Activated T-cell treated with anti-CD3 and anti-CD28 coated beads for 48 hours (primary cell): ENCODE data around the gene CLTCL1.
"Not testable (repeated sequence)": the region's sequence is repeated elsewhere in the genome, so short reads cannot be mapped to it uniquely, and the experiment has no call there.

Experiments used
- DNase-seq: peaks from one replicate; pipeline ENCODE4 v3.0.0-alpha.2; 2020; ENCODE audit warnings: low read depth

CLTCL1 gene

DNA sequence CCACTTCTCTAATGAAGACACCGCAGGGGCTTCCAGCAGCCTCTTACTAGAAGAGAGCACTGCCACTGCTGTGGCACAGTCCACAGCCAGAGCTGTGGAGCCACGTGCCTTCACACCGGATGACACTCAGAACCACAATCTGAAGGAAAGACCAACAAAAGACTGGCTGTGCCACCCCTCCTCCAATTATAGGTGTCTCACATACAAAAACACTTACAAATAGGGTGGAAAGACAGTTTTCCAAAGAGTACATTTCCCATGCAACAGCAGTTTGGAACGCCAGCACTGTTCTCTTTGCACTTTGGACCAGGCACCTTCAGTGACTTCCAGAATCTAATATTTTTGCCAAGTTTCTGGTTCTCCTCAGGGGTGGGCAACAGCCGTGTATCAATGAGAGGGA, 74.9 kb downstream of the CLTCL1 start:
- no peak for DNase-seq

GRCh38 chr22:19215360-19215759, 76.2 kb downstream of the CLTCL1 start:
- no peak for DNase-seq

DNA sequence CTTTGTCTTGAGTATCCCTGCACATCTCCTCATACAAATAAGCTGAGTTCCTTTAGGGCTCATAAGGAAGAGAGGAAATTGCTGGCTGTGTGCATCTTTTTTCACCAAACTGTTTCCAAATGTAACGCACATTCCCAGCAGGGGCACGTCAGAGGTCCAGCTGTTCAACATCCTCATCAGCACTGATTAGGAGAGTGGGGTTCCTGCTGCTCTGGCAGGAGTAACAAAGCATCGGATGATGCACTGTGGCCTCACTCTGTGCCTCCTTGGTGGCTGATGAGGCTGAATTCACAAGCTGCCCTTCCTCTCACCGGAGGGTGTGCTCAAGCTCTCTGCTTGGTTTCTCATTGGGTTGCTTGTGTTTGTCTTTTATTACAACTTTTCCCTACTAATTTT, 77.4 kb downstream of the CLTCL1 start:
- DNase-seq: no peak

- no peak for DNase-seq
Measured at GRCh38 chr22:19213442-19214077, 78.0 kb downstream of the CLTCL1 start.

DNA sequence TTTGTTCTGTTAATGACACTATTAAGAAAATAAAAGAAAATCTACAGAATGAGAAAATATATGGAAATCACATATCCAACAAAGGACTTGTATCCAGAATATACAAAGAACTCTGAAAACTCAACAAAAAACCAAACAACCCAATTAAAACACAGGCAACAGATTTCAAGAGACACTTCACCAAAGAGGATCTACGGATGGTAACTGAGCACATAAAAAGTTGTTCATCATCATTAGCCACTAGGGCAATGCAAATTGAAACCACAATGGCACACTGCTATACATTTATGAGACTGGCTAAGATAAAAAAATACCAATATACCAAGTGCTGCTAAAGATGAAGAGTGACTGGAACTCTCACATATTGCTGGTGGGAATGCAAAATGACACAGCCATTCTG, 78.5 kb downstream of the CLTCL1 start:
- DNase-seq: no peak

- no peak for DNase-seq
Measured at GRCh38 chr22:19212302-19212870, 79.1 kb downstream of the CLTCL1 start.

- no peak for DNase-seq
Measured at GRCh38 chr22:19210188-19210587, 81.3 kb downstream of the CLTCL1 start.

DNA sequence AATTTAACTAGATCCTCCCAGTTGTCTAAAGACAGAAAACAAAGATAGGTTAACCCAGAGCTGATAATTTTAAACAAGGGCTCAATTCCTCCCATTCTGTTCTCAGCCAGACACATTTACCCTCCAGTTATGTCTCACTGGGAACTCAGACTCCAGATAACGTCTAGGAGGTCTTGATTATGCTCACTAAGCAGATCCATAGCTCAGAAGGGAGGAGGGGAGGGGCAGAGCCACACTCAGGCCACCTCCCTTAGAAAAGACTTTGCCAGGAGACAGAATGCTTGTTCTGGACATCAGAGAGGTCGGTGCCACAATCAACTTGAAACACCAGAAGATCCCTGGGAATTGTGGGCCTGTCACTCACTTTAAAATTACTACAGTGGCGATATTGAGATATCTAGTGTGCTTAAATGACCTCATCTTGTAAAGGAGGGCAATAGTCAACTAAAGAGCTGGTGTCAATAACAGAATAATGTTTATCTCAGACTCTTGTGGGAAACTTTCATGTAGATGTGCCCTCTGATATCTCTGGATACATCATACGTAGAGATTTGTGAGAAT, 83.2 kb downstream of the CLTCL1 start:
- DNase-seq: no peak

DNA sequence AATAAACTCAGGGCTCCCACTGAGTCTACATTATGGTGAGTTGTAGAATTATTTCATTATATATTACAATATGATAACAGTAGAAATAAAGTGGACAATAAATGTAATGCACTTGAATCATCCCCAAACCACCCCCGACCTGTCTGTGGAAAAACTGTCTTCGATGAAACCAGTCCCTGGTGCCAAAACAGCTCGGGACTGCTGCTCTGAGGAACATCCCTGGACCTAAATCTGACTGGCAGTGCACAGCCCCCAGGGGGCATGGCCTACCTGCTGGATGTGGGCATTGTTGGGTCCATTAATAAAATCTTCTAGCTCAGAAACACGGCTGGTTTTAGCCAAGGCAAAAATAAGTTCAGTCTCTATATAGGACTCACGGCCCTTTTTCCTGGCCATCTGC, 83.6 kb downstream of the CLTCL1 start:
- no peak for DNase-seq

DNA sequence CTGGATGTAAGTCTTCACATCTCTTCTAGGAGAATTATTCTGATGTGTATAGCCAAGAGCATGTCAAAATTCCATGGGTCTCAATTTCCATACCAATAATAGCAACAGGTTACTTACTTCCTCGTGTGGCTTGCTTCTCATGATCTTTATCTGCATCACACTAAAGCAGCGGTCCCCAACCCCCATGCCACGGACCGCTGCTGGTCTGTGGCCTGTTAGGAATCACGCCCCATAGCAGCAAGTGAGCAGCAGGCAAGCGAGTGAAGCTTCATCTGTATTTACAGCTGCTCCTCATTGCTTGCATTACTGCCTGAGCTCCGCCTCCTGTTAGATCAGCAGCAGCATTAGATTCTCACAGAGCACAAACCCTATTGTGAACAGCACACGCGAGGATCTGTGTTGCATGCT, 84.1 kb downstream of the CLTCL1 start:
- no peak for DNase-seq

DNA sequence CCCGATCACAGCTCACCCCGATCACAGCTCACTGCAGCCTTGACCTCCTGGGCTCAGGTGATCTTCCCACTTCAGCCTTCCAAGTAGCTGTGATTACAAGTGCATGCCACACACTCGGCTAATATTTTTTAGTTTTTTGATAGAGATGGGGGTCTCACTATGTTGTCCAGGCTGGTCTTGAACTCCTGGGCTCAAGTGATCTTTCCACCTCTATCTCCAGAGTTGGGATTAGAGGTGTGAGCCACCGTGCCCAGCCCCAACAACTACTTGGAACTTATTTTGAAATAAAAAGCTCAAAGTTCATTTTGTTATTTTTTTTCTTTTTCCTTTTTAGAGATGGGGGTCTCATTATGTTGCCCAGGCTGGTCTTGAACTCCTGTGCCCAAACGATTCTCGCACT, 85.2 kb downstream of the CLTCL1 start:
- DNase-seq: no peak

DNA sequence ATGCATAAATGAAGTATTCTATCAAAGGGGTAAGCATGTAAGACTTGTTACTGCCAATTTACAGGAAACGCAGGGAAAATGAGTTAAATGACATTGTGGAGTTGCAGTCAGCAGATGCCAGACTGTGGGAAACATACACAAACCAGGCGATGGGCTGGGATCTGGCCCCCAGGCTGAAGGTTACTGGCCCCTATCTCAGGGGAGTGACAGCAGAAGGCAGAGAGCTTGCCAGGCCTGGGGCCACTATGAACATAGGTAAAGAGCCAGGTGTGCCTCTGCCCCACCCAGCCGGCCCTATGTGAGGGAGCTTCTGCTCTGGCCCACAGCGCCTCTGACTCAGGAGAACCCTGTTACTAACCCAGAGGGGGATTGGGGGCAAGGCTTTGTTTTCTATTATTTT, 86.9 kb downstream of the CLTCL1 start:
- DNase-seq: no peak

DNA sequence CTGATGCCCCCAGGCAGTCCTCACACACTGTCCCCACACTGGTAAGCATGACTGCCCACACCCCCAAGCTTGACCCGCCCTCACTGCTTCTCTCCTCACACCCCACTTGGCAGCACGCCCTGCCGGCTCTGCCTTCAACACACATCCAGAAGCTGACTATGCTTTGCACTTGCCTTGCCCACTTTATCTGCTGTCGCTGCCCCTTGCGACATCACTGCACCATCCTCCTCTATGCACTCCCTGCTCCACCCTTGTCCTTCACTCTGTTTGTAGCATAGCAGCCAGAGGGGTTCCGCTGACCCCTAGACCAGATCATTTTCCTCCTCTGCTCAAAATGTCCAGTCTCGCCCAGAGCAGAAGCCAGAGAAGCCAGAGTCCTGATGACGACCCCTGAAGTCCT, 87.7 kb downstream of the CLTCL1 start:
- DNase-seq: no peak

GRCh38 chr22:19202799-19203186, 88.7 kb downstream of the CLTCL1 start:
- not testable (repeated sequence) for DNase-seq

- DNase-seq: no peak
Measured at GRCh38 chr22:19201869-19202798, 89.4 kb downstream of the CLTCL1 start.

DNA sequence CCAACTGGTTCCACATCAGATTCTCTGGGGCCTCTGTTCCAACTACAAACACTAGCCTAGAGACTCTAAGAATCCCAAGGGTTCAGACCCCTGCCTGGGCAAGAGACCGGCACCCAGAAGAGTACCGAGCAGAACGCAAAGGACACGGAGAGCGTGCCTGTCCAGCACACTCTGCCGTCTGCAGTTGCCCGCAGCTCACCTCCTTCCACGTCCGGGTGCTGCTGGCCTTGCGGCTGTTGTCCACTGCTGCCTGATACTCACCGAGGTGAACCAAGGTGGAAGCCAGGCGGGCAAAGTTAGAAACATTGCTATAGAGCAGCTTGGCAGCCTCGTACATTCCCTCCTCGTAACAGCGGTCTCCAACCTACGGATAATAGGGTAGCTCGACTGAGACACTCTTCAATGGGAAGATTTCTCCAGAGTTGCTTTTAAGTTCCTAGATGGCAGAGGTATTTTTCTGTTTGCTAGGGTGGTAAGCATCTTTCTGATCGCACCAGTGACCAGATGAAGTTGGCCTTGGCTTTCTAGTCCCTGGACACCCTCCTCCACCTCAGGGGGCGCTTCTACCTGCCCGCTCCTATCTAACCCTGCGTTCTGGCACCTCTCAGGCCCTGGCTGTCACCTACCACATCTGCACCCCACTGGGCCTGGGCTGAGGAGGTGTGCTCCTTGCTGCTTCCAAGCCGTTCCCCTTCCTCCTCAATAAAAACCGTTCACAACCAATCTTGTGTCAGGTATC, 90.2 kb downstream of the CLTCL1 start:
- no peak for DNase-seq

GRCh38 chr22:19199479-19199878, 92.0 kb downstream of the CLTCL1 start:
- no peak for DNase-seq

DNA sequence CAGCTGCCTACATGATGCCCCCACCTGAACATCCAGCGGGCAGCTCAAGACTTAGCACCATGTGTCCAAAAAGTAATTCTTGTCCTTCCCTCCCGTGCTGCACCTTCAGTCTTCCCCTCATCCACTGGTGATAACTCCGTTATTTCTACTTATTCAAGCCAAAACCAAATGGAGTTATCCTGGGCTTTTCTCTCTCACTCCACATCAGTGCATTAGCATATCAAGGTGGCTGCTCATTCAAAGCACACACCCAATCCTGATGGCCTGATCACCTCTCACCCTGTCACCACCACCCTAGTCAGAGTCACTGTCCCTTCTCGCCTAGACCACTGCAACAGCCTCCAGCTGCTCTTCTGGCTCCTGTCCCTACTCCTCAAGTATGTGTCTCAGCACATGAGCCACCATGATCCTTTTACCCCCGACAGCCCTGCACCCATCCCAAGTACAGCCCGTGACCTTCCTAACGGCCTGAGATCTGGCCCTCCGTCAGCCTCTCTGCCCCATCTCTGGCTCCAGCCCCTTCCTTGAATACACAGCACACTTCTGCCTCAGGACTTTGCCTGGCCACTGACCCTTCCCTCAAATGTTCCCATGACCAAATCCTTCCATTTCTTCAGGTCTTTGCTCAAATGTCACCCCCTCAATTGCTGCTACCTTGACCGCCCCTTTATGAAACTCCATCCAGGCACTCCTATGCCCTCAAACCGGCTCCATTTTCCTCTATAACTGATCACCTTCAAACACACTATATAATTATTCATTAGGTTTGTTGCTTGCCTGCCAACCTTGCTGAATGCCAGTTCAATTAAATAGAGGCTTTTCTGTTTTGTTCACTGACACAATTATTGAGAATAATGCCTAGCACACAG, 93.3 kb downstream of the CLTCL1 start:
- DNase-seq: no peak

- no peak for DNase-seq
Measured at GRCh38 chr22:19196841-19197612, 94.5 kb downstream of the CLTCL1 start.
